Fibroblast of mammary gland (primary cell): Measurements from ENCODE around the gene SSX1.
"Not testable (repeated sequence)": the region's sequence is repeated elsewhere in the genome, so short reads cannot be mapped to it uniquely, and the experiment has no call there.

Experiments
- DNase-seq: peaks from one replicate; pipeline ENCODE4 v3.0.0-alpha.2; 2010; ENCODE audit warnings: low read depth
- H3K4me3 ChIP-seq: 2 replicates; pipeline ENCODE4 v1.5.1; 2011; ENCODE audit warnings: low read depth, mild to moderate bottlenecking, low read length, moderate library complexity; ENCODE audit not compliant: control insufficient read depth
- TF ChIP-seq, protein P1 (sequence below): conservative IDR thresholded peaks from 2 replicates; pipeline ENCODE4 v1.5.1; 2011; ENCODE audit warnings: low read depth, low read length, inconsistent platforms; ENCODE audit not compliant: control insufficient read depth, insufficient read depth

Gene SSX1, protein sequence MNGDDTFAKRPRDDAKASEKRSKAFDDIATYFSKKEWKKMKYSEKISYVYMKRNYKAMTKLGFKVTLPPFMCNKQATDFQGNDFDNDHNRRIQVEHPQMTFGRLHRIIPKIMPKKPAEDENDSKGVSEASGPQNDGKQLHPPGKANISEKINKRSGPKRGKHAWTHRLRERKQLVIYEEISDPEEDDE

DNA sequence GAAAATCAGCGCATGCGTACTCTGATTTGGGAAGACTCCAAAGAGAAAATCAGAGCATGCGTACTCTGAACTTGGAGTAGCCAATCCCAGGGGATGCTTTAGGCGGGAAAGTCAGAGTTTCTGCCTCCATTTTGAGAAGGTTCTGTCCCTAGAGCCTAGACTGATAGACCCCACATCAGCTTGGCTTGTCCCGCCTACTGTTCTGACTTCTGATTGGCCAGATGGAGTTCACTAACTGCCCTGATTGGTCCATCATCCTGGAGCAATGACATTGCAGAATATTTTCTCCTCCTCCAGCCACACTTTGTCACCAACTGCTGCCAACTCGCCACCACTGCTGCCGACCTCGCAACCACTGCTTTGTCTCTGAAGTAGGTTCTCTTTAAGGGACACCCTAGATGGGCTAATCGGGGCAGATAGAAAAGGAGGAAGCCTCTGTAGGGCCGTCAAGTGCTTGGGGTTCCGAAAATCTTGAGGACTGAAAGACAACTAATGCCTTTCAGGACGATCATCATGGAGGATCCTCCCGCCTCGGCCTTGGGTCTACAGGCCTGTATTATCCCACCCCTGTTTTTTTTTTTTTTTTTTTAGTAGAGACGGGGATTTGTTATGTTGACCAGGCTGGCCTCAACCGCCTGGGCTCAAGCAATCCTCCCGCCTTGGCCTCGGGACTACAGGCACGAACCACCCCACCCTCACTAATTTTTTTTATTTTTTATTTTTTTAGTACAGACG is at the start of gene SSX1:
Gene SSX1 (plus strand): TSS at position 331 of the 735 bp plus-strand sequence. CDS start 1,850 bp downstream, outside the sequence.
- DNase-seq, H3K4me3 ChIP-seq: not testable (repeated sequence)

DNA sequence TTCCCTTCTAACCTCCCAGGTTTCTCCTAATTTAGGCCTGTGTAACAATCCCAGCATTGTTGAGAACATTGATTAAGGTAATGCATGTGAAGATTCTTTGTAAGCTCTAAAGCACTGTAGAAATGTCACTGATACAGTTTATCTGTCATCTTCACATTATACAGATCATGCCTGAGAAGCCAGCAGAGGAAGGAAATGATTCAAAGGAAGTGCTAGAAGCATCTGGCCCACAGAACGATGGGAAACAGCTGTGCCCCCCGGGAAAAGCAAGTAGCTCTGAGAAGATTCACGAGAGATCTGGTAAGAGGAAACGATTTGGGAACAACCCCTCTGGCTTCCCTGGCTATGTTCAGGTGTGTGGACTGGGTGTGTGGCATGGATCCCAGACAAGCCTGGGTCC is 40.9 kb upstream of the SSX1 start:
- DNase-seq, H3K4me3 ChIP-seq: not testable (repeated sequence)

DNA sequence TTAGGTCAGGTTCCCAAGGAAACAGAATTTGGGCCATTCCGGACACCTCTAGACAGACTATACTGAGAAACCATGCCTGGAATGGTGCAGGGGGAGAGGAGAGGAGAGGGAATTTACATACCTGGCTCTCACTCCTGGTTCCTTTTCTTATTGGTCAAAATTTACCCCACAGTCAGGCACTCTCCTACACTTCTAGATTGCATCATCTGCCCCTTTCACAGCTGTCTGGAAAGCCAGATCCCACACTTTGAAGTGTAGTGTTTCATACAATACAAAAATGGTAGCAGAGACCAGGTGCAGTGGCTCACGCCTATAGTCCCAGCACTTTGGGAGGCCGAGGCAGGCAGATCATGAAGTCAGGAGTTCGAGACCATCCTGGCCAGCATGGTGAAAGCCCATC is 31.0 kb upstream of the SSX1 start:
- not testable (repeated sequence) for DNase-seq

DNA sequence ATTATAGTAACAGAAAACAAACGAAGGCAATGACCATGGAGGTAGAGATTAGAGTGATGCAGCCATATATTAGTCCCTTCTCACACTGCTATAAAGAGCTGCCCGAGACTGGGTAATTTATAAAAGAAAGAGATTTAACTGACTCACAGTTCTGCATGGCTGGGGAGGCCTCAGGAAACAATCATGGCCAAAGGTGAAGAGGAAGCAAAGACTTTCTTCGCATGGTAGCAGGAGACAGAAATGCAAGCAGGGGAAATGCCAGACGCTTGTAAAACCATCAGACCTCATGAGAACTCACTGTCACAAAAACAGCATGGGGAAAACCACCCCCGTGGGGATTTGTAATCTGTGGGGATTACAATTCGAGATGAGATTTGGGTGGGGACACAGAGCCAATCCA is 2.2 kb upstream of the SSX1 start:
- not testable (repeated sequence) for DNase-seq, H3K4me3 ChIP-seq

More for the DNA sequence above, 31.0 kb upstream of the SSX1 start:
- H3K4me3 ChIP-seq, result not testable (repeated sequence)

DNA sequence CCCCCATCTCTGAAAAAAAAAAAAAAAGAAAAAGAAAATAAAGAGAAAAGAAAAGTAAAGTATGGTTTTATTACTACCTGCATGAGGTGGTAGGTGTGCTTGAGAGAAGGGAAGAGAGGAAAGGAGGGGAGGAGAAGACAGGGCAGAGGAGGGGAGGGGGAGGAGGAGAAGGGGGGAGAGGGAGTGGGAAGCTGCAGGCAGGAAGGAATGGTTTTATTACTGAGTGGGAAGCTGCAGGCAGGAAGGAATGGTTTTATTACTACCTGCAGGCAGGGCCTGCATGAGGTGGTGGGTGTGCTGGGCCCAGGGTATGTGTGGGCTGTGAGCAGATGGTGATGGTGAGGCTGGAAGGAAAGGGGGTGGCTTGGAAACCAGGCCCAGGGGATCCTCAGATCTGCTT is 19.2 kb downstream of the SSX1 start:
- H3K4me3 ChIP-seq, result not testable (repeated sequence)

DNA sequence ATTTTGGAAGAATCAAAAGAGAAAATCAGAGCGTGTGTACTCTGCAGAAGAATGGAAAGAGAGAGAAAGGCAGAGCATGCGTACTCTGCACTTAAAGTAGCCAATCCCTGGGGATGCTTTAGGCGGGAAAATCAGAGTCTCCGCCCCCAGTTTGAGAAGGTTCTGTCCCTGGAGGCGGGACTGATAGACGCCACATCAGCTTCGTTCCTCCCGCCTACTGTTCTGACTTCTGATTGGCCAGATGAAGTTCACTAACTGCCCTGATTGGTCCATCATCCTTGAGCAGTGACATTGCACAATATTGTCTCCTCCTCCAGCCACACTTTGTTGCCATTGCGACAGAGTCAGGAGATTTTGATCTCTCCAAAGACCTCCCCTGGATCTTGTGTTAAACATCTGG is 23.8 kb downstream of the SSX1 start:
- peak; percentile 73 for DNase-seq
- TF ChIP-seq, protein P1, sequence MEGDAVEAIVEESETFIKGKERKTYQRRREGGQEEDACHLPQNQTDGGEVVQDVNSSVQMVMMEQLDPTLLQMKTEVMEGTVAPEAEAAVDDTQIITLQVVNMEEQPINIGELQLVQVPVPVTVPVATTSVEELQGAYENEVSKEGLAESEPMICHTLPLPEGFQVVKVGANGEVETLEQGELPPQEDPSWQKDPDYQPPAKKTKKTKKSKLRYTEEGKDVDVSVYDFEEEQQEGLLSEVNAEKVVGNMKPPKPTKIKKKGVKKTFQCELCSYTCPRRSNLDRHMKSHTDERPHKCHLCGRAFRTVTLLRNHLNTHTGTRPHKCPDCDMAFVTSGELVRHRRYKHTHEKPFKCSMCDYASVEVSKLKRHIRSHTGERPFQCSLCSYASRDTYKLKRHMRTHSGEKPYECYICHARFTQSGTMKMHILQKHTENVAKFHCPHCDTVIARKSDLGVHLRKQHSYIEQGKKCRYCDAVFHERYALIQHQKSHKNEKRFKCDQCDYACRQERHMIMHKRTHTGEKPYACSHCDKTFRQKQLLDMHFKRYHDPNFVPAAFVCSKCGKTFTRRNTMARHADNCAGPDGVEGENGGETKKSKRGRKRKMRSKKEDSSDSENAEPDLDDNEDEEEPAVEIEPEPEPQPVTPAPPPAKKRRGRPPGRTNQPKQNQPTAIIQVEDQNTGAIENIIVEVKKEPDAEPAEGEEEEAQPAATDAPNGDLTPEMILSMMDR, result no peak
- no peak overlapping the region for H3K4me3 ChIP-seq

More for the DNA sequence above, 19.2 kb downstream of the SSX1 start:
- not testable (repeated sequence) for DNase-seq

DNA sequence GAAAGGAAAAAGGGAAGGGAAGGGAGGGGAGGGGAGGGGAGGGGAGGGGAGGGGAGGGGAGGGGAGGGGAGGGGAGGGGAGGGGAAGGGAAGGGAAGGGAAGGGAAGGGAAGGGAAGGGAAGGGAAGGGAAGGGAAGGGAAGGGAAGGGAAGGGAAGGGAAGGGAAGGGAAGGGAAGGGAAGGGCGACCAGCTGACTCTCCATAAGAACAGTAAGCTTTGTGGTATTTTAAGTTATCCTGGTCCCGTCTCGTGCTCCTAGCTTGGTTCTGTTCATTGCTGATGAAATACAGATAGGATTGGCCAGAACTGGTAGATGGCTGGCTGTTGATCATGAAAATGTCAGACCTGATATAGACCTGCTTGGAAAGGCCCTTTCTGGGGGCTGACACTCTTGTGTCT is 25.5 kb downstream of the SSX1 start:
- H3K4me3 ChIP-seq, result not testable (repeated sequence)

DNA sequence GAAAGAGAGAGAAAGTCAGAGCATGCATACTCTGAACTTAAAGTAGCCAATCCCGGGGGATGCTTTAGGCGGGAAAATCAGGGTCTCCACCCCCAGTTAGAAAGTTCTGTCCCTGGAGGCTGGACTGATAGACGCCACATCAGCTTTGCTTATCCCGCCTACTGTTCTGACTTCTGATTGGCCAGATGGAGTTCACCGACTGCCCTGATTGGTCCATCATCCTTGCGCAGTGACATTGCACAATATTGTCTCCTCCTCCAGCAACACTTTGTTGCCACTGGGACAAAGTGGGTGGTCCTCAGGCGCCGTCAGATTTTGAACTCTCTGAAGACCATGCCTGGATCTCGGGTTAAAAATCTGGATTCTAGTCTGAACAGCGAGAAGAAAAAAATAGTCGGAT is 51.0 kb downstream of the SSX1 start:
- H3K4me3 ChIP-seq, result no peak overlapping the region
- TF ChIP-seq, protein P1, result no peak
- no peak for DNase-seq

More for the DNA sequence above, 25.5 kb downstream of the SSX1 start:
- DNase-seq, result not testable (repeated sequence)

DNA sequence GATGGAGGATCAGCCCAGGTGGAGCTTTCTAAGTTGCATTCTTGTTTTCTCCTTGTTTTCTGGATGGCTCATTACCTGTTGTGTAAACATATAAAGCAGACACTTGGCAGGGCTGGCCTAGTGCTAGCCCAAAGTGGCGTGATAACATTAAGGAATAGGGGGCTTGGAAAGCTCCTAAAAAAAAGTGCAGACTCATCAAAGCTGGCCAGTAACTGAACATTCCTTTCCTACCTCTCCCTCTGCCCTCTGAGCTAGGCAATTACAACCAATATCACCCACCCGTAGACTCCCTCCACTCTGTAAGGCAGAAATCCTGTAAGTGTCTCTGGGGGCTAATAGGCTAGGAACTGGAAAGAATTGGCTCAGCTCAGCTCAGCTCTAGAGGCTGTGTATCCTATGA is 58.8 kb downstream of the SSX1 start:
- H3K4me3 ChIP-seq, DNase-seq: not testable (repeated sequence)
